Peyer's patch (tissue), 4 donors: ENCODE data around the gene PACSIN1. TPM values are rescaled to one million over a fixed set of nuclear protein-coding genes. Genes with fewer than 3 reads are reported as not detected.

Experiments used
- DNase-seq, 3 donors: peaks; one replicate each; pipeline ENCODE4 v3.0.0-alpha.2; 2017 to 2019
- H3K27ac ChIP-seq, 4 donors: fragments of 200-600 bp; sonication (generic); one replicate each; pipeline ENCODE4 v1.5.1; 2016 to 2019
- H3K27me3 ChIP-seq, 2 donors: fragments of 200-600 bp; sonication (generic); one replicate each; pipeline ENCODE4 v1.5.1; 2019
- H3K36me3 ChIP-seq, 3 donors: fragments of 200-600 bp; sonication (generic); one replicate each; pipeline ENCODE4 v1.5.1; 2016 to 2019
- H3K4me1 ChIP-seq, 4 donors: fragments of 200-600 bp; sonication (generic); one replicate each; pipeline ENCODE4 v1.5.1; 2016 to 2019
- H3K4me3 ChIP-seq, 4 donors: fragments of 200-600 bp; sonication (generic); 1 replicate in 3 of 4; 2 replicates in 1 of 4; pipeline ENCODE4 v1.5.1; 2016 to 2019; ENCODE audit warnings: mild to moderate bottlenecking in 1 of 4
- H3K9me3 ChIP-seq, 4 donors: fragments of 200-600 bp; sonication (generic); one replicate each; pipeline ENCODE4 v1.5.1; 2016 to 2019; ENCODE audit warnings: mild to moderate bottlenecking in 1 of 4
- CTCF ChIP-seq, 6 experiments: fragments of 450-650 bp in 4 of 6; fragments of 200-600 bp in 2 of 6; sonication (generic) in 1 of 6; IDR thresholded peaks; one replicate each; pipeline ENCODE4 v1.5.1; 2017 to 2019; ENCODE audit warnings: antibody characterized with exemption in 6 of 6, mild to moderate bottlenecking in 3 of 6, moderate library complexity in 1 of 6
- POLR2A ChIP-seq, 2 donors: fragments of 450-650 bp; IDR thresholded peaks; one replicate each; pipeline ENCODE4 v1.5.1; 2017; ENCODE audit warnings: antibody characterized with exemption in 2 of 2, mild to moderate bottlenecking in 2 of 2, moderate library complexity in 2 of 2
- total RNA-seq, 4 donors: library from RNA; depleted of rRNA; stranded (reverse); fragments of >200 nt; gene quantifications; one replicate each; pipeline ENCODE4 v1.1.0, GENCODE V29; 2016

The PACSIN1 gene
- total RNA-seq, 4 donors from 2014 or later = 0.28 to 9.9 (median 0.40) TPM; not detected in 1

DNA sequence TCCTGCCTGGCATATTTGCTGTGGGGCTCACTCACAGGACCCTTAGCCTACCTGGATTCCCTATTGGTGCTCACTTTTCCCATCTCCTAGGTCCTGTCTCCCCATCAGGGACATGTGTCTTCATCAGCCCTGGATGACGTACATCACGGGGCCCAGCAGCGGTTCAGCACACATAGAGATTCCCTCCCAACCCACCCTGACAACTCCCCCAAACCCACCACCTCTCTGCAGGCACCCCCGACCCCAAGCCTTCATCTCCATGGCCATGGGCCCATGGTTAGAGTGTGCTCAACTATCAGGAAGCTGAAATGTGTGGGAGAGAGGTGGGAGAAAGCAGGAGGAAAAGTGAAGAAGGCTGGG, 115.7 kb downstream of the PACSIN1 start:
- no peak for DNase-seq
- peaks cover 0 to 3% (median 0%) of the 10 kb centered on the region in 3 donors for H3K36me3 ChIP-seq
- no peaks in the 10 kb centered on the region for H3K27me3 ChIP-seq
- H3K4me3 ChIP-seq = no peak overlapping the region
- no peaks in the 10 kb centered on the region for H3K9me3 ChIP-seq
- H3K27ac ChIP-seq = no peak overlapping the region
- no peaks in the 10 kb centered on the region for H3K4me1 ChIP-seq
- TF ChIP-seq CTCF (IDR thresholded peaks at IDR 0.05) = no peak
- no peak for TF ChIP-seq POLR2A (IDR thresholded peaks at IDR 0.05)

DNA sequence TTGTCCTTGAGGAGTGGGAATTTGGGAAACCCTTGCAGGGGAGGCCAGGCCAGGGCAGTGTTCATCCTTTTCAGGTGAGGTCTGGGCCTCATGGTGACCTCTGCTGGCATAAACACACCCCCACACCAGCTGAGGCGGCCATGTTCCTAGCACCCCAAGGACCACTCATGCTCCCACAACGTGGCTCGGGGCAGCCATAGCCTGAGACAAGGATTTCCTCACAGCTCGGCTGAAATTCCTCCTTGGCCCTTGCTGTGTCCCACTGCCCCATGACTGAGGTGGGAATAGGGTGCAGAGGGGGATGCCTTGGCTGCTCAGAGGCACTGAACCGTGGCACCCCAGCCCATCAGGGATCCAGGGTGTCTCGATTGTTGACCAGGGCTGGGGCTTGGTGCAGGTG, 117.6 kb downstream of the PACSIN1 start:
- no peak for DNase-seq

GRCh38 chr6:34583861-34584604, 118.2 kb downstream of the PACSIN1 start:
- peaks cover 0 to 23% (median 0%) of the 10 kb centered on the region in 3 donors for H3K36me3 ChIP-seq
- no peaks in the 10 kb centered on the region for H3K4me1 ChIP-seq
- H3K27ac ChIP-seq = no peak overlapping the region
- peak in 1 of 3 donors; percentile 29 for DNase-seq
- TF ChIP-seq POLR2A (IDR thresholded peaks at IDR 0.05) (no peak), CTCF (IDR thresholded peaks at IDR 0.05) (no peak)
- no peak overlapping the region for H3K4me3 ChIP-seq
- H3K9me3 ChIP-seq = no peaks in the 10 kb centered on the region
- H3K27me3 ChIP-seq = no peaks in the 10 kb centered on the region

More for the DNA sequence above, 117.6 kb downstream of the PACSIN1 start:
- TF ChIP-seq POLR2A (IDR thresholded peaks at IDR 0.05) (no peak), CTCF (IDR thresholded peaks at IDR 0.05) (peak in 2 of 6 experiments; percentile 16 to 19)
- Histone ChIP-seq H3K9me3 (no peaks in the 10 kb centered on the region), H3K27me3 (no peaks in the 10 kb centered on the region), H3K4me1 (no peaks in the 10 kb centered on the region), H3K36me3 (peaks cover 0 to 17% (median 0%) of the 10 kb centered on the region in 3 donors), H3K4me3 (no peak overlapping the region), H3K27ac (no peak overlapping the region)

GRCh38 chr6:34584694-34585093, 118.8 kb downstream of the PACSIN1 start:
- Histone ChIP-seq H3K36me3 (peaks cover 0 to 29% (median 0%) of the 10 kb centered on the region in 3 donors), H3K4me3 (no peak overlapping the region), H3K9me3 (no peaks in the 10 kb centered on the region), H3K4me1 (no peaks in the 10 kb centered on the region), H3K27me3 (no peaks in the 10 kb centered on the region), H3K27ac (no peak overlapping the region)
- TF ChIP-seq CTCF (IDR thresholded peaks at IDR 0.05) = no peak
- TF ChIP-seq POLR2A (IDR thresholded peaks at IDR 0.05) = no peak
- DNase-seq = peak in 1 of 3 donors; percentile 34

Other genes starting within 250 kb of the PACSIN1 start
- 100 to 1,000 TPM in 1 of 4 donors, 10 to 100 TPM in 3; 71.3 to 102 (median 90.7) TPM for gene HMGA1, start 229.2 kb upstream of the PACSIN1 start, total RNA-seq
- 10 to 100 TPM in 3 of 4 donors, 1 to 10 TPM in 1; 8.9 to 30.5 (median 14.9) TPM for gene SMIM29, start 217.1 kb upstream of the PACSIN1 start, total RNA-seq
- gene NUDT3, start 73.4 kb upstream of the PACSIN1 start, total RNA-seq = 10 to 100 TPM; 17.3 to 28.1 (median 20.6) TPM
- 1,000 to 10,000 TPM in 2 of 4 donors, 100 to 1,000 TPM in 2; 729 to 2,642 (median 1,002) TPM for gene RPS10, start 40.0 kb upstream of the PACSIN1 start, total RNA-seq
- 10 to 100 TPM; 29.7 to 58.7 (median 39.0) TPM for gene SPDEF, start 90.3 kb downstream of the PACSIN1 start, total RNA-seq
- 10 to 100 TPM; 52.8 to 82.3 (median 73.9) TPM for gene ILRUN, start 230.7 kb downstream of the PACSIN1 start, total RNA-seq